ENCODE data around the gene TAB2. TPM values are rescaled to one million over a fixed set of nuclear protein-coding genes. Genes with fewer than 3 reads are reported as not detected.

TAB2 gene
- total and polyA plus RNA-seq, 2 donors (not counting 1 experiment from before 2014, with no cell fraction given), result 31.6 to 88.5 TPM

- H3K4me1 Mint-ChIP-seq, result peaks cover 67% of the 10 kb centered on the region
- no peaks in the 10 kb centered on the region for H3K36me3 ChIP-seq (replicated peaks in 1 of 2; ENCODE audit: control extremely low read depth in 1 of 2, control insufficient read depth in 1 of 2, extremely low read depth in 1 of 2, insufficient read depth in 2 of 2, low read length in 1 of 2)
- H4K20me1 ChIP-seq (ENCODE audit: control insufficient read depth, insufficient read depth, low read length, poor library complexity, severe bottlenecking), result no peaks in the 10 kb centered on the region
- ATAC-seq (ENCODE audit: low read depth) (no peak), DNase-seq (no peak)
- H3K27me3 ChIP-seq (replicated peaks in 1 of 4; ENCODE audit: control extremely low read depth in 1 of 4, control insufficient read depth in 3 of 4, insufficient read depth in 4 of 4, low read length in 3 of 4), result no peaks in the 10 kb centered on the region
- H3K9ac ChIP-seq (ENCODE audit: low read length), result no peak overlapping the region
- CTCF ChIA-PET, result interaction anchor here (0.9 to 1.8 kb wide), 4 partner anchors 9 to 246 kb away, joined by 3 to 4 read pairs (median 4); no protein-coding TSS in a partner anchor
- TF ChIP-seq, protein P1, sequence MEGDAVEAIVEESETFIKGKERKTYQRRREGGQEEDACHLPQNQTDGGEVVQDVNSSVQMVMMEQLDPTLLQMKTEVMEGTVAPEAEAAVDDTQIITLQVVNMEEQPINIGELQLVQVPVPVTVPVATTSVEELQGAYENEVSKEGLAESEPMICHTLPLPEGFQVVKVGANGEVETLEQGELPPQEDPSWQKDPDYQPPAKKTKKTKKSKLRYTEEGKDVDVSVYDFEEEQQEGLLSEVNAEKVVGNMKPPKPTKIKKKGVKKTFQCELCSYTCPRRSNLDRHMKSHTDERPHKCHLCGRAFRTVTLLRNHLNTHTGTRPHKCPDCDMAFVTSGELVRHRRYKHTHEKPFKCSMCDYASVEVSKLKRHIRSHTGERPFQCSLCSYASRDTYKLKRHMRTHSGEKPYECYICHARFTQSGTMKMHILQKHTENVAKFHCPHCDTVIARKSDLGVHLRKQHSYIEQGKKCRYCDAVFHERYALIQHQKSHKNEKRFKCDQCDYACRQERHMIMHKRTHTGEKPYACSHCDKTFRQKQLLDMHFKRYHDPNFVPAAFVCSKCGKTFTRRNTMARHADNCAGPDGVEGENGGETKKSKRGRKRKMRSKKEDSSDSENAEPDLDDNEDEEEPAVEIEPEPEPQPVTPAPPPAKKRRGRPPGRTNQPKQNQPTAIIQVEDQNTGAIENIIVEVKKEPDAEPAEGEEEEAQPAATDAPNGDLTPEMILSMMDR (IDR thresholded peaks at IDR 0.05), result no peak
- no peak for TF ChIP-seq EZH2 (IDR thresholded peaks at IDR 0.05; ENCODE audit: borderline replicate concordance, insufficient read depth, low read depth, low read length, poor library complexity, severe bottlenecking)
- H3K4me2 ChIP-seq (replicated peaks; ENCODE audit: low read depth, low read length, poor library complexity, severe bottlenecking), result no peak overlapping the region
- H3K4me3 Mint-ChIP-seq, result no peak overlapping the region
- 80% methylated on average over 1 of the region's 4 CpGs for WGBS (ENCODE audit: insufficient coverage)
- no peak overlapping the region for H2AFZ ChIP-seq (ENCODE audit: insufficient read depth, low read depth, low read length, poor library complexity, severe bottlenecking)
- H3K4me3 ChIP-seq (ENCODE audit: control extremely low read depth in 1 of 5, extremely low read depth in 1 of 5, insufficient read depth in 1 of 5, low read depth in 2 of 5, low read length in 4 of 5), result no peak overlapping the region
- no peaks in the 10 kb centered on the region for H3K79me2 ChIP-seq (ENCODE audit: control insufficient read depth, insufficient read depth, low read length)
- H3K9me3 ChIP-seq (ENCODE audit: control extremely low read depth in 1 of 3, control insufficient read depth in 2 of 3, insufficient read depth in 1 of 3, low read length in 2 of 3), result no peaks in the 10 kb centered on the region
- peaks cover 64 to 69% of the 10 kb centered on the region in 2 donors for H3K4me1 ChIP-seq (ENCODE audit: control insufficient read depth in 2 of 2, insufficient read depth in 2 of 2, low read length in 2 of 2)
- intact Hi-C loops (cut with micrococcal nuclease), result loop anchor here (2.0 kb wide), 1 partner anchor 24 kb away; no protein-coding TSS in a partner anchor
- POLR2A ChIA-PET, result interaction anchor here (1.0 kb wide), 1 partner anchor 48 kb away, joined by 3 read pairs; no protein-coding TSS in a partner anchor
- H3K27me3 Mint-ChIP-seq, result no peaks in the 10 kb centered on the region
- H3K27ac Mint-ChIP-seq, result peak overlapping the region; percentile 6
- no peaks in the 10 kb centered on the region for H3K9me3 Mint-ChIP-seq (ENCODE audit: insufficient read depth)
- H3K27ac ChIP-seq (ENCODE audit: low read length in 2 of 2), result peak overlapping the region in 1 of 2 donors; percentile 81
These were observed 46.9 kb upstream of the TAB2 start for GRCh38 chr6:149270616-149271015.
